GM18507 (cell line): ENCODE measurements around the gene SRPK2.
A peak's percentile ranks its signal among the peaks of the same experiment; 100 is the strongest.
"Not testable (repeated sequence)": the region's sequence is repeated elsewhere in the genome, so short reads cannot be mapped to it uniquely, and the experiment has no call there.

Source experiments
- DNase-seq: peaks from one replicate; pipeline ENCODE4 v3.0.0; 2011; ENCODE audit warnings: low read depth; ENCODE audit not compliant: insufficient read length; ENCODE audit errors: extremely low spot score
- FAIRE-seq: peaks from 2 replicates; lab custom pipeline; 2011; peaks lifted over from hg19 to GRCh38; lab: Jason Lieb, UNC

The SRPK2 gene

GRCh38 chr7:105388356-105389087 is at the start of gene SRPK2:
Gene SRPK2, minus strand, starts transcription at chr7:105388921.
- peak; percentile 74 for DNase-seq

GRCh38 chr7:105438254-105438653 is 49.5 kb upstream of the SRPK2 start:
- FAIRE-seq (no peak), DNase-seq (no peak)

More at GRCh38 chr7:105388356-105389087, at the start of gene SRPK2:
- no peak for FAIRE-seq

GRCh38 chr7:105437356-105437755 is 48.6 kb upstream of the SRPK2 start:
- not testable (repeated sequence) for DNase-seq, FAIRE-seq

GRCh38 chr7:105429746-105430612 is 41.3 kb upstream of the SRPK2 start:
- peak; percentile 78 for FAIRE-seq

GRCh38 chr7:105426606-105427146 is 38.0 kb upstream of the SRPK2 start:
- DNase-seq (no peak), FAIRE-seq (no peak)

More at GRCh38 chr7:105429746-105430612, 41.3 kb upstream of the SRPK2 start:
- peak; percentile 18 for DNase-seq

- DNase-seq, result no peak
- FAIRE-seq, result no peak
Observed at GRCh38 chr7:105423987-105424386, 35.3 kb upstream of the SRPK2 start.

GRCh38 chr7:105413887-105414437 is 25.2 kb upstream of the SRPK2 start:
- DNase-seq (no peak), FAIRE-seq (no peak)

GRCh38 chr7:105410774-105411173 is 22.1 kb upstream of the SRPK2 start:
- not testable (repeated sequence) for FAIRE-seq, DNase-seq

GRCh38 chr7:105409775-105410174 is 21.1 kb upstream of the SRPK2 start:
- not testable (repeated sequence) for DNase-seq

GRCh38 chr7:105408791-105409410 is 20.2 kb upstream of the SRPK2 start:
- DNase-seq (no peak), FAIRE-seq (no peak)

More at GRCh38 chr7:105409775-105410174, 21.1 kb upstream of the SRPK2 start:
- FAIRE-seq, result not testable (repeated sequence)

GRCh38 chr7:105403128-105403527 is 14.4 kb upstream of the SRPK2 start:
- no peak for FAIRE-seq

GRCh38 chr7:105402221-105403095 is 13.7 kb upstream of the SRPK2 start:
- DNase-seq, result no peak
- no peak for FAIRE-seq

More at GRCh38 chr7:105403128-105403527, 14.4 kb upstream of the SRPK2 start:
- DNase-seq, result no peak

GRCh38 chr7:105399043-105399725 is 10.5 kb upstream of the SRPK2 start:
- FAIRE-seq (no peak), DNase-seq (no peak)

- DNase-seq (no peak), FAIRE-seq (no peak)
Observed at GRCh38 chr7:105396566-105396965, 7.8 kb upstream of the SRPK2 start.

GRCh38 chr7:105391429-105391828 is 2.7 kb upstream of the SRPK2 start:
- no peak for FAIRE-seq

GRCh38 chr7:105389889-105390288 is 1.2 kb upstream of the SRPK2 start:
- DNase-seq, result no peak
- no peak for FAIRE-seq

More at GRCh38 chr7:105391429-105391828, 2.7 kb upstream of the SRPK2 start:
- no peak for DNase-seq

GRCh38 chr7:105389088-105389650 is 448 bp upstream of the SRPK2 start:
- peak; percentile 17 for DNase-seq
- FAIRE-seq, result no peak
